ENCODE data around the gene TRIM25.

TRIM25 gene

DNA sequence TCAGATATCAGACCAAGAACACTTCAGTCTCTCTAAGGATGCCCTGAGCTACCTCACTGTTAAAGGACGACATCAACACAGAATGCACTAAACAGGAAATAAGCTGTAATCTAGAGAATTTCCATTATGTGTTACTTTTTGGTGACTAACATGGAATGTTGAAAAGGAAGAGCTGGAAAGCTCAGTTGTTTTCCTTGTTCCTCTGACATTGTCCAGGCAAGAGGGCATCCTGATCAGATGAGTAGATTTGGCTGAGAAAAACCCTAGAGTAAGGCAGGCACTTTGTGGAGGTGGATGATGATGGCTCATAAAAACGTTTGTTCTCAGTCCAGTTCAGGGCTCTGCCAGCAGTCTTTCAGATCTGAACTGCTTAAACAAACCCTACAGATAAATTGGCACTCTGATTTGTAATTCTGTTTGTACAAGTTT lies 45.9 kb downstream of the TRIM25 start:
- no peak for DNase-seq (ENCODE audit: low read depth in 1 of 2, low spot score in 1 of 2)

- DNase-seq (ENCODE audit: low read depth in 1 of 2, low spot score in 1 of 2) = no peak
Measured at GRCh38 chr17:56866496-56866895, 47.4 kb downstream of the TRIM25 start.

GRCh38 chr17:56866076-56866475 lies 47.8 kb downstream of the TRIM25 start:
- DNase-seq (ENCODE audit: low read depth in 1 of 2, low spot score in 1 of 2) = no peak

GRCh38 chr17:56863974-56864373 lies 49.9 kb downstream of the TRIM25 start:
- DNase-seq (ENCODE audit: low read depth in 1 of 2, low spot score in 1 of 2) = no peak

- no peak for DNase-seq (ENCODE audit: low read depth in 1 of 2, low spot score in 1 of 2)
Measured at GRCh38 chr17:56861899-56862298, 52.0 kb downstream of the TRIM25 start.

GRCh38 chr17:56851008-56851407 lies 62.8 kb downstream of the TRIM25 start:
- DNase-seq (ENCODE audit: low read depth in 1 of 2, low spot score in 1 of 2) = no peak

- DNase-seq (ENCODE audit: low read depth in 1 of 2, low spot score in 1 of 2) = no peak
Measured at GRCh38 chr17:56850591-56850990, 63.3 kb downstream of the TRIM25 start.

DNA sequence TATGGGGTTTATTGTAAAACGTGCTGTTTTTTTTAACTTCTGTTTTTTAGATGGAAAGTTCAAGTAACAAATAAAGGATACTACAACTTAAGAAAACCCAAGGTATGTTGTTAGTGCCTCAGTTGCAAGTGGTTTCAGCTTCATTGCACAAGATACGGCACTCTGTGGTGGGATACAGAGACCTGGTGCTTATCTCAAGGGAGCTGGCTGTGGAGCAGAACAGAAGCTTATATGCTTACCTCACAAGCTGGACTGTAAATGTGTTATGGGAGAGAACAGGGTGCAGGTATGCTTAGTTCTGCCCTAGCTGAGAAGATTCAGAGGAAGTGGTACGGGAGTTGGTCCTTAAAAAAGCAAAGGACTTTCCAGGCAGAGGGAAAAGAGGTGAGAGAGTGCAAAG lies 64.7 kb downstream of the TRIM25 start:
- DNase-seq (ENCODE audit: low read depth in 1 of 2, low spot score in 1 of 2) = no peak

DNA sequence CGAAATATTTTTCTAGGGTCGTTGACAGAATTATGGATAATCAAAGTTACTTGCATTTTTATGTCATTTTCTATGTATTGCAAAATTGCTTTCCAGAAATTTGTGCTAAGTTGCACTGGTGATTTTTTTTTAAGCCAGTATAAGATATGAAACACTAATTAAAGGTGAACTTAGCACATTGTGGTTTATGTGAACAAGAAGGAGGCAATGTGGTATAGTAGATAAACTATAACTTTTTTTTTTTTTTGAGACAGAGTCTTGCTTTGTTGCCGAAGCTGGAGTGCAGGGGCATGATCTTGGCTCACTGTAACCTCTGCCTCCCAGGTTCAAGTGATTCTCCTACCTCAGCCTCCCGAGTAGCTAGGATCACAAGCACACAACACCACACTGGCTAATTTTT lies 66.7 kb downstream of the TRIM25 start:
- DNase-seq (ENCODE audit: low read depth in 1 of 2, low spot score in 1 of 2) = no peak

GRCh38 chr17:56845934-56846333 lies 67.9 kb downstream of the TRIM25 start:
- no peak for DNase-seq (ENCODE audit: low read depth in 1 of 2, low spot score in 1 of 2)

DNA sequence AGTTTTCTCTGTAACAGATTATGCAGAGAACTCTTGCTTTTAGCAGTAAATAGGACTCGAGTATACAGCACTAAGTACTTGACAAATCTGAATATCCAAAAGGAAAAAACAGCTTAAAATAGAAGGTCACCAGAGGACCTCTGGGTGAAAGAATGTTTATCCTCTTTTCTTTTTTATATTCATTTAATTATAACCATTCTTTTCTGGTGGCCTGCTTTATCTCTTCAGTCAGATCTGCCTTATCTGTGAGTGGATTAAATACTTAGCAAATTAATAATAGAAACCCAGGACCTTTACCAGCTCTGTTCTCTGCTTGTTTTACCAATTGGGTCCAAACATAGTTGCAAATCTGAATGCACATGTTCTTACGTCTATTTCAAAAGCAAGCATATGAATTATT lies 71.3 kb downstream of the TRIM25 start:
- DNase-seq (ENCODE audit: low read depth in 1 of 2, low spot score in 1 of 2) = no peak

GRCh38 chr17:56838687-56839086 lies 75.2 kb downstream of the TRIM25 start:
- no peak for DNase-seq (ENCODE audit: low read depth in 1 of 2, low spot score in 1 of 2)
